HUDEP-2 (cell line): Measurements from ENCODE around the gene DLG2.
"Not testable (repeated sequence)": the region's sequence is repeated elsewhere in the genome, so short reads cannot be mapped to it uniquely, and the experiment has no call there.

Experiments used
- DNase-seq, 76 experiments: peaks; one replicate each; lab custom pipeline; 2025; ENCODE audit not compliant: unreplicated experiment in 76 of 76; lab: John Stamatoyannopoulos, UW

DLG2 gene

DNA sequence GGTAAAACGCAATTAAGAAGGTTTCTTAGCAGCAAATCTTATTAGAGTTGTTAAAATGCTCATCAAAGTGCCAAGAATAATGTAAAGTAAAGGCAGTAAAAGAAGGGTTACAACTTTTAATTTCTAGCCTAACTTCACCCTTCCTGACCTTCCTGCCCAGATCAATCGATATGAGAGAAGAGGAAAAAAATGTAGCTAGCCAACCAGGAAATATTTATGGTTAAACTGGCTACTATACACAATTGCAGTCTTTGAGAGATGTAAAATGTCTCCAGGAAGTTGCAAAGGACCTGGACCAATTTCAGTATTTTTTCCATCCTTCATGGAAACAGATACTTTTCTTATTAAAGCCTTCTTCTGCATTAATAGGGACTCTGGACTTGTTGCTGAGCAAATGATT, 2199.2 kb downstream of the DLG2 start:
- DNase-seq: no peak

GRCh38 chr11:83427501-83427900, 2199.6 kb downstream of the DLG2 start:
- no peak for DNase-seq

DNA sequence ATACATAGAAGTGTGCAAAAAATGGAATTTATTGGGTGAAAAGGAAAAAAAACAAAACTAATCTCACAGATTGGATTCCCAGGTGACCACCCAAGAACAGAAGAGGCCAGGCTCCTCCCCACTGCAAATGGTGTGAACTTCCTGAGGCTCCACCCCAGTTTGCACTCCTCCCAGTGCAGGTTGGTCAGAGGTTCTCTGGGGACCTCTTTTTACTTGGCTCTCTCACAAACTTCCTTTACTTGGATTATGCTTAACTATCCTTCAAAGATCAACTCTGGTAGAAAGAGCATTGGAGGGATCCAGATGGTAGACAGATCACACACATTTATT, 2202.0 kb downstream of the DLG2 start:
- DNase-seq: no peak

DNA sequence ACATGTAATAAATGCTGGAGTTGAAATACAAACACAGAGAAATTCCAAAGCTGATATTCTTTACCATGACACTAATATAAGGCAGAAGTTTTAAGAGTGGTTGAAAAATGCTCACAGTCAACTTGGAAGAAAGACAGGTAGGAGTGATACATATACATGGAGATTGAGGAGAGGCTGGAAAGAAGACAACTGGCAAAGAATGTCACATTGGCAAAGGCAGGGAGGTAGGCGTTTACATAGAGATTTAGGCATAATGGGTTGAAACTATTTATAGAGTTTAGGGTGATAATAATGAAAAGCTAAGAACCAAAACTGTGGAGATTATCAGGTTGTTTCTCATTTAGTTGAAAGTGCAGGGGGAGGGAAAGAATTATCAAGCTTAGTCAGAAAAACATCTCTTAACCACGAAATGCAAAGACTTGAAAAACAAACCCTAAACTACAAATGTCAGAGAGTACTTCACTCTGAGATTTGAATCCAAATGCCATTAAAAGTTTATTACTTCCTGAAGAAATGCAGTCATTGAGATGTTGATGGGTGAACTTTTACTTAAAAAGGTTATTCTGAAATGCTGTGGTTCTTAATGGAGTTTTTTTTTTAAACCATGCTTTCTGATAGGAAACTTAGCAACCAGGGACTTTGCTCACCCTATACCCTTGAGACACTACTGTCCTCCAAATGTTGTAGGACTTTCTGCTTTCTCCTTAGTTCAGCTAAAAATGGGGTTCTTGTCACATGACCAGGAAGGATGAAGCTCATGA, 2202.6 kb downstream of the DLG2 start:
- no peak for DNase-seq

DNA sequence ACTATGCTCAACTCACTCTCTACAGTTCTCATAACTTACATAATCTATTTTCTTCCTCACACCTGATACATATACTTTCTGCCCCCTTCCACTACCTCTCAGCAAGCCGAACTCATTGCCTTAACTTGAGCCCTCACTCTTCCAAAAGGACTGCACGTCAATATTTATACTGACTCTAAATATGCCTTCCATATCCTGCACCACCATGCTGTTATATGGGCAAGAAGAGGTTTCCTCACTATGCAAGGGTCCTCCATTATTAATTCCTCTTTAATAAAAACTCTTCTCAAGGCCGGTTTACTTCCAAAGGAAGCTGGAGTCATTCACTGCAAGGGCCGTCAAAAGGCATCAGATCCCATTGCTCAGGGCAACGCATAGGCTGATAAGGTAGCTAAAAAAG, 2204.5 kb downstream of the DLG2 start:
- not testable (repeated sequence) for DNase-seq

DNA sequence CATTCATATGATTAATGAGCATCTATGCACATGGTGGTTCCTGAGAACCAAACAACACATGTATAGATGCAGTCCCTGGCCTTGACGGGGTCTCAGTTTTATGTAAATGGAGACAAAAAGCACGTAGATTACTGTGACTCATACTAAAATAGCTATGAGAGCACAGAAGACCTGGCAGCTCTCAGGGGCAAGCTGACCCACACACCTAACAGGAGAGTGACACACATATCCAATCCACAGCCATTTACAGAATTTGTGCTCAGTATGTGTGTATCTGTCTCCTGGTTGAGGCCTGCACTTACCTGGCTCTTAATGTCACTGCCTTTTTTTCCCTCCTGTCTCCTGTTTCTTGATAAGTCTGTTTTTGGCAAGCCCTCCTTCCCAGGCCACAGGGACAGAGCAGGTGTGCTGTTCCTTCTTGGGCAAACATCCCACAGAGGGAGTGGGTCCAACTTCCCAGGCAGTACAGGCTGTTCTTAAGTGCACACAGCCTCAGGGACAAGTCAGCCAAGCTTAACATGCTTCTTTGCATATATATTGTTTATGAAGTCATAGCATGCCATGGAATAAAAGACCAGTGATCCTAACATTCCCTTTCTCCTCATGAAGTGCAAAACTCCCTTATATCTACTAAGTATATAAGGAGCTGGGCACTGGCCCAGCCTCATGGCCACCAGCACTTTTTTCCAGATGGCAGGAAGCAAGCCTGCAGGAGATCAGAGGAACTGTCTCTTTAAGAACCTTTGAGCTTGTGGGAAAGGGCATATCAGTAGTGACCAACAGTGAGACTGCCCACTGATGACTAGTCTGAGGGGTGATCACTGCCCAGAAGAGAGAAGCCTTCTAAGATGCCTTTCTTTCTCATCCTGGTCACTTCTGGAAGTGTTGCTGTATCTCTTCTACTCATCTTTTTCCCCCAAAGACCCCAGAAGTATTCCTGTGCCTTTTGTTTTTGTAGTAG, 2216.3 kb downstream of the DLG2 start:
- no peak for DNase-seq

DNA sequence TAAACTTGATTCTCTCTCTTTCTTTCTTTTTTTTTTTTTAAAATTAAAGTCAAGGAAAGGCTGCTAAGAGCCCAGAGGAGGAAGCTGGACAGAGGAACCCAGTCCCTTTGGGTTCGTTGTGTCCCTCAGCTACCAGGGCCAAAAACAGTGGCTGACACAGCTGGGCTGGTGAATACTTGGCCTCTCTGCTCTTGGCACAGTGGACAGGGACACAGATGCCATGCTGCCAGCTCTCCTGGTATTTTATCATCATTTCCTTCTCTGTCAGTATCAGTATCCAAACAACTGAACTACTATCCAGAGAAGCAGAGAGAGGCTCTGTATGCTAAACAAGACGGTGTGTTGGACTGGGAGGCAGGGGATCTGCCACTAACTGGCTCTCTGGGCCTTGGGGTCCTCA, 2217.3 kb downstream of the DLG2 start:
- DNase-seq: no peak

DNA sequence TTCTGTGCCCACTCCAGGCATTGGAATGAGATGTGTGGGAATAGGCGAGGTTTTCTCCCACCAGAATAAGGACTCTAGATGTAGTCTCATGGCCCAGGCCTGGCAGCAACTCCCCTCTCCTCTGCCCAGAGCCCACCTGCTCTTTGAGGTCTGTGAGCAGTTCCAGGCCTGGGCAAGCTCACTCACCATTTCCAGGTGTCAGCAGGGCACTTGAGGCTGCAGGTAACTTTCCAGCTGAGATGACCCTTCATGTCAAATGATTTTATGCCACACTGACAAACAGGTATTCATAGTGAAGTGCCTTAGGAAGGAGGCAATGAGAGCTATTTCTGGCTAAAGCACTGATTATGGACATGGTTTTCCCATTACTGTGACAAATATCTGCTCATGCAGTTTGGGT, 2217.7 kb downstream of the DLG2 start:
- no peak for DNase-seq

GRCh38 chr11:83408946-83409345, 2218.2 kb downstream of the DLG2 start:
- DNase-seq: no peak
